ENCODE data around the gene TRMT61A. TPM values are rescaled to one million over a fixed set of nuclear protein-coding genes. Genes with fewer than 3 reads are reported as not detected.
A peak's percentile ranks its signal among the peaks of the same experiment; 100 is the strongest.

The TRMT61A gene
- total and polyA plus RNA-seq, 2 of the 4 experiments (the other 2 are of a cell fraction) = 5.7 to 16.2 TPM

DNA sequence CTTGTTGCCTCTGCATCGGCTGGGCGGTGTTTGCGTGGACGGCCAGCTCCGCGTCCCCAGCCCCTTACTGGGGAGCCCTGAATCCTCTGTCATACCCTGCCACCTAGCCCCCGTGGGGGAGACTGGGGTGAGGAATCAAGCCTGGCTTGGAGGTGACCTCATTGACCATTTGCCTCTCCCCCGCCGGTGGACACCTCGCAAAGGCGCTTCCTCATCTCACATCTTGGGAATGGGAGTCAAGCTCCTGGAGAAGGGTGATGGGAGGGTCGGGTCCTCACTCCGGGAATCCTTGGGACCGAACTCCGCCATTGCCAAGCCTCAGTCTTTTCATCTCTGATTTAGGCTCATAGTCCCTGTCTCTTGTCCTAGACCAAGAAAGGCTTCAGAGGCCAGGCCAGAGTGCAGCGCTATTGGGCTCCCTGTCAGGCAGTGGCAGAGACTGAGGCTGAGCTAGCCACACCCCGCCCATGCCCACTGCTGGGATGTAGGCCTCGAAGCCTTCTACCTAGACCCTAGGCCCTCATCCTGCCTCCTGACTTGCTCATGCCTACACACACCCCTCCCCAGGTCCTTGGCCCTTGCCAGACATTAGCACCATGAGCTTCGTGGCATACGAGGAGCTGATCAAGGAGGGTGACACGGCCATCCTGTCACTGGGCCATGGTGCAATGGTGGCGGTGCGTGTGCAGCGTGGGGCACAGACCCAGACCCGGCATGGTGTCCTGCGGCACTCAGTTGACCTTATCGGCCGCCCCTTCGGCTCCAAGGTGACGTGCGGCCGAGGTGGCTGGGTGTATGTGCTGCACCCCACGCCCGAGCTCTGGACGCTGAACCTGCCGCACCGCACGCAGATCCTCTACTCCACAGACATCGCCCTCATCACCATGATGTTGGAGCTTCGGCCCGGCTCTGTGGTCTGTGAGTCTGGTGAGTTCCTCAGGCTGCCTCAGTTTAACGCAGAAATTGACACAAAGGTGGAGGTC lies 678 bp downstream of the TRMT61A start:
- dilution Hi-C loops (cut with HindIII; ENCODE audit: low sequenced_read_pairs, unreplicated experiment) (no loop called here), intact Hi-C loops (cut with micrococcal nuclease) (no loop called here), in situ Hi-C loops (cut with MboI; ENCODE audit: low sequenced_read_pairs) (no loop called here)
- Histone ChIP-seq H3K4ac (ENCODE audit: low read depth, low read length) (peak overlapping the region; percentile 73), H2AFZ (replicated peaks; ENCODE audit: low read length, poor library complexity) (peak overlapping the region; percentile 95), H4K5ac (ENCODE audit: low read depth, low read length) (no peak overlapping the region), H2BK20ac (ENCODE audit: low read depth, low read length) (no peak overlapping the region), H2AK5ac (ENCODE audit: low read depth, low read length) (peak overlapping the region; percentile 93), H4K8ac (ENCODE audit: low read depth in 2 of 2, low read length in 2 of 2) (peak overlapping the region; percentile 71 to 83; a peak in 3 of 4 replicates), H3K18ac (ENCODE audit: low read depth, low read length) (no peak overlapping the region), H3K9me1 (ENCODE audit: insufficient read depth, low read length) (peaks cover 13% of the 10 kb centered on the region), H3K4me1 (ENCODE audit: control insufficient read depth, insufficient read depth, low read length) (peaks cover 11% of the 10 kb centered on the region), H3K9me3 (ENCODE audit: control insufficient read depth, insufficient read depth, low read length) (no peaks in the 10 kb centered on the region), H3K9ac (ENCODE audit: low read depth, low read length) (peak overlapping the region; percentile 72), H2BK120ac (ENCODE audit: low read depth, low read length) (no peak overlapping the region), H3K56ac (ENCODE audit: extremely low read depth, insufficient read depth, low read length) (0 out of 2 replicates have a peak overlapping the region, but pooled peaks have one; percentile 28), H3K4me2 (ENCODE audit: low read depth, low read length) (peak overlapping the region; percentile 74), H4K91ac (ENCODE audit: insufficient read depth, low read depth, low read length) (peak overlapping the region; percentile 34), H3K23ac (ENCODE audit: low read depth, low read length) (peak overlapping the region; percentile 22; the same call in 1 of the 2 replicates), H3K27me3 (ENCODE audit: control insufficient read depth, insufficient read depth, low read length) (no peaks in the 10 kb centered on the region), H3K4me3 (ENCODE audit: insufficient read depth, low read depth, low read length) (peak overlapping the region; percentile 77), H3K14ac (replicated peaks; ENCODE audit: low read depth, low read length) (no peak overlapping the region), H3K36me3 (ENCODE audit: control insufficient read depth, insufficient read depth, low read length) (peaks cover 6% of the 10 kb centered on the region; the same call in 1 of the 2 replicates), H3K27ac (ENCODE audit: insufficient read depth, low read length) (peak overlapping the region; percentile 61), H4K20me1 (ENCODE audit: insufficient read depth, low read length) (peaks cover 26% of the 10 kb centered on the region), H2AK9ac (replicated peaks; ENCODE audit: low read depth, low read length, poor library complexity) (peak overlapping the region; percentile 87), H2BK5ac (ENCODE audit: low read depth, low read length, poor library complexity, severe bottlenecking) (peak overlapping the region; percentile 20), H2BK15ac (ENCODE audit: low read depth, low read length) (peak overlapping the region; percentile 33; the same call in 1 of the 3 replicates), H3K79me1 (ENCODE audit: low read depth in 1 of 2, low read length in 2 of 2) (peaks cover 0 to 44% of the 10 kb centered on the region in 2 experiments; a peak in 3 of 4 replicates)
- 71% methylated on average over 25 of the region's 42 CpGs; no CpG with 5 or more reads in 1 of the 2 experiments for WGBS, 2 experiments (ENCODE audit: extremely low coverage in 2 of 2, insufficient read length in 1 of 2)
- peak; percentile 36; the same call in 1 of the 2 replicates for ATAC-seq (ENCODE audit: low read depth)
- BruUV-seq (replicated peaks) = no TSS peak
- DNase-seq = no peak
- TF ChIP-seq, protein P1, sequence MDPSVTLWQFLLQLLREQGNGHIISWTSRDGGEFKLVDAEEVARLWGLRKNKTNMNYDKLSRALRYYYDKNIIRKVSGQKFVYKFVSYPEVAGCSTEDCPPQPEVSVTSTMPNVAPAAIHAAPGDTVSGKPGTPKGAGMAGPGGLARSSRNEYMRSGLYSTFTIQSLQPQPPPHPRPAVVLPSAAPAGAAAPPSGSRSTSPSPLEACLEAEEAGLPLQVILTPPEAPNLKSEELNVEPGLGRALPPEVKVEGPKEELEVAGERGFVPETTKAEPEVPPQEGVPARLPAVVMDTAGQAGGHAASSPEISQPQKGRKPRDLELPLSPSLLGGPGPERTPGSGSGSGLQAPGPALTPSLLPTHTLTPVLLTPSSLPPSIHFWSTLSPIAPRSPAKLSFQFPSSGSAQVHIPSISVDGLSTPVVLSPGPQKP (IDR thresholded peaks at IDR 0.05; ENCODE audit: borderline replicate concordance, low read depth, low read length) = no peak
- no peak for TF ChIP-seq RFX5 (IDR thresholded peaks at IDR 0.05; ENCODE audit: low read depth, low read length)
- ChIA-PET POLR2A (ENCODE audit: unreplicated experiment) (interaction anchor here (0.6 kb wide), 1 partner anchor 20 kb away, joined by 4 read pairs; no protein-coding TSS in a partner anchor), CTCF (interaction anchor here (1.3 kb wide), 1 partner anchor 11 kb away, joined by 5 read pairs; no protein-coding TSS in a partner anchor)
